ENCODE data around the gene KCNQ1. TPM values are rescaled to one million over a fixed set of nuclear protein-coding genes. Genes with fewer than 3 reads are reported as not detected.

Gene KCNQ1
- total RNA-seq, 1 experiment from 2014 or later: not detected

GRCh38 chr11:2549080-2549479, 104.3 kb downstream of the KCNQ1 start:
- no peak overlapping the region for H3K4me3 ChIP-seq
- TF ChIP-seq CTCF (conservative IDR thresholded peaks at IDR 0.05) (no peak), EZH2 (IDR thresholded peaks at IDR 0.05; ENCODE audit: low read depth) (no peak)
- H3K9me2 ChIP-seq (ENCODE audit: insufficient read depth): no peaks in the 10 kb centered on the region
- no peaks in the 10 kb centered on the region for H4K20me1 ChIP-seq (ENCODE audit: insufficient read depth)
- peaks cover 23% of the 10 kb centered on the region for H3K27me3 ChIP-seq (ENCODE audit: insufficient read depth, low read depth)
- ChIA-PET CTCF (no interaction called here), POLR2A (ENCODE audit: unreplicated experiment) (no interaction called here)
- no TSS peak for BruUV-seq (replicated peaks)
- no peaks in the 10 kb centered on the region for H3F3A ChIP-seq (ENCODE audit: insufficient read depth, low read depth)
- no peaks in the 10 kb centered on the region for H3K36me3 ChIP-seq (ENCODE audit: low read depth)
- H3K4me1 ChIP-seq (replicated peaks; ENCODE audit: insufficient read depth): no peaks in the 10 kb centered on the region
- no peak overlapping the region for H3K4me2 ChIP-seq
- no peak overlapping the region for H2AFZ ChIP-seq
- intact Hi-C loops (cut with micrococcal nuclease; ENCODE audit: unreplicated experiment): no loop called here
- H3K27ac ChIP-seq: no peak overlapping the region
- DNase-seq: no peak
- H3K79me2 ChIP-seq (ENCODE audit: low read depth): no peaks in the 10 kb centered on the region
- no peaks in the 10 kb centered on the region for H3K9me3 ChIP-seq (ENCODE audit: insufficient read depth, low read depth)

GRCh38 chr11:2549491-2549875, 104.7 kb downstream of the KCNQ1 start:
- Histone ChIP-seq H4K20me1 (ENCODE audit: insufficient read depth) (no peaks in the 10 kb centered on the region), H3K27me3 (ENCODE audit: insufficient read depth, low read depth) (peaks cover 23% of the 10 kb centered on the region), H2AFZ (no peak overlapping the region), H3K79me2 (ENCODE audit: low read depth) (no peaks in the 10 kb centered on the region), H3K4me3 (no peak overlapping the region), H3F3A (ENCODE audit: insufficient read depth, low read depth) (no peaks in the 10 kb centered on the region), H3K27ac (no peak overlapping the region), H3K36me3 (ENCODE audit: low read depth) (no peaks in the 10 kb centered on the region), H3K4me1 (replicated peaks; ENCODE audit: insufficient read depth) (no peaks in the 10 kb centered on the region), H3K4me2 (no peak overlapping the region), H3K9me2 (ENCODE audit: insufficient read depth) (no peaks in the 10 kb centered on the region), H3K9me3 (ENCODE audit: insufficient read depth, low read depth) (no peaks in the 10 kb centered on the region)
- DNase-seq: no peak
- TF ChIP-seq CTCF (conservative IDR thresholded peaks at IDR 0.05): no peak
- no peak for TF ChIP-seq EZH2 (IDR thresholded peaks at IDR 0.05; ENCODE audit: low read depth)
- CTCF ChIA-PET: interaction anchor here (0.6 kb wide), 1 partner anchor 637 kb away, joined by 6 read pairs; no protein-coding TSS in a partner anchor
- POLR2A ChIA-PET (ENCODE audit: unreplicated experiment): no interaction called here
- intact Hi-C loops (cut with micrococcal nuclease; ENCODE audit: unreplicated experiment): no loop called here
- BruUV-seq (replicated peaks): no TSS peak

GRCh38 chr11:2549876-2550605, 105.2 kb downstream of the KCNQ1 start:
- no peak for DNase-seq
- peaks cover 23% of the 10 kb centered on the region for H3K27me3 ChIP-seq (ENCODE audit: insufficient read depth, low read depth)
- no peak overlapping the region for H2AFZ ChIP-seq
- no peaks in the 10 kb centered on the region for H4K20me1 ChIP-seq (ENCODE audit: insufficient read depth)
- H3F3A ChIP-seq (ENCODE audit: insufficient read depth, low read depth): no peaks in the 10 kb centered on the region
- H3K4me1 ChIP-seq (replicated peaks; ENCODE audit: insufficient read depth): no peaks in the 10 kb centered on the region
- TF ChIP-seq EZH2 (IDR thresholded peaks at IDR 0.05; ENCODE audit: low read depth) (no peak), CTCF (conservative IDR thresholded peaks at IDR 0.05) (no peak)
- no peaks in the 10 kb centered on the region for H3K9me2 ChIP-seq (ENCODE audit: insufficient read depth)
- ChIA-PET POLR2A (ENCODE audit: unreplicated experiment) (no interaction called here), CTCF (interaction anchor here (0.6 kb wide), 1 partner anchor 637 kb away, joined by 6 read pairs; no protein-coding TSS in a partner anchor)
- no peaks in the 10 kb centered on the region for H3K9me3 ChIP-seq (ENCODE audit: insufficient read depth, low read depth)
- no peaks in the 10 kb centered on the region for H3K79me2 ChIP-seq (ENCODE audit: low read depth)
- no peak overlapping the region for H3K27ac ChIP-seq
- BruUV-seq (replicated peaks): no TSS peak
- no peak overlapping the region for H3K4me3 ChIP-seq
- intact Hi-C loops (cut with micrococcal nuclease; ENCODE audit: unreplicated experiment): no loop called here
- no peak overlapping the region for H3K4me2 ChIP-seq
- H3K36me3 ChIP-seq (ENCODE audit: low read depth): no peaks in the 10 kb centered on the region
